Activated B cell treated with CpG ODN at 0.5 μM for 24 hours (primary cell): ENCODE data around the gene SPON1. TPM values are rescaled to one million over a fixed set of nuclear protein-coding genes. Genes with fewer than 3 reads are reported as not detected.

Experiments
- ATAC-seq: fragments of 200-7000 bp; cut with Tn5 transposase; one replicate; pipeline ENCODE4 v1.10.0; 2021; ENCODE audit warnings: low read depth, mild to moderate bottlenecking, moderate library complexity
- CTCF ChIA-PET: fragments of 350-600 bp; sonication (Branson Sonifier 250); formaldehyde crosslinking; loops from one replicate; lab custom pipeline; 2021; ENCODE audit warnings: antibody characterized with exemption; lab: Charles Lee
- POLR2A ChIA-PET: fragments of 350-600 bp; sonication (Branson Sonifier 250); formaldehyde crosslinking; loops from one replicate; lab custom pipeline; 2021; ENCODE audit warnings: antibody characterized with exemption; lab: Charles Lee
- DNase-seq: peaks from one replicate; pipeline ENCODE4 v3.0.0; 2022
- H3K27ac Mint-ChIP-seq: one replicate; pipeline ENCODE4 v1.8.0; 2020; ENCODE audit warnings: mixed read lengths
- H3K27me3 Mint-ChIP-seq: one replicate; pipeline ENCODE4 v1.8.0; 2021; ENCODE audit warnings: mixed read lengths
- H3K36me3 Mint-ChIP-seq: one replicate; pipeline ENCODE4 v1.8.0; 2021; ENCODE audit warnings: low read depth, mixed read lengths
- H3K4me1 Mint-ChIP-seq: one replicate; pipeline ENCODE4 v1.8.0; 2021; ENCODE audit warnings: mixed read lengths
- H3K4me3 Mint-ChIP-seq: one replicate; pipeline ENCODE4 v1.8.0; 2020; ENCODE audit warnings: mild to moderate bottlenecking, mixed read lengths
- H3K9me3 Mint-ChIP-seq: one replicate; pipeline ENCODE4 v1.8.0; 2020; ENCODE audit warnings: mixed read lengths
- CTCF ChIP-seq: fragments of 200-600 bp; IDR thresholded peaks from one replicate; pipeline ENCODE4 v1.8.0; 2022; ENCODE audit warnings: antibody characterized with exemption, mild to moderate bottlenecking
- intact Hi-C: fragments of 100-400 bp; cut with micrococcal nuclease; formaldehyde crosslinking; loops from one replicate; pipeline ENCODE4 v1.15.1; 2024
- total RNA-seq: library from RNA; stranded (reverse); gene quantifications from 2 replicates; pipeline ENCODE4 v1.2.3, GENCODE V29; 2022

SPON1 gene
- total RNA-seq, 1 donor from 2014 or later = not detected

- Mint-ChIP-seq H3K9me3 (no peaks in the 10 kb centered on the region), H3K36me3 (no peaks in the 10 kb centered on the region), H3K27ac (no peak overlapping the region), H3K4me1 (no peaks in the 10 kb centered on the region), H3K27me3 (no peaks in the 10 kb centered on the region), H3K4me3 (no peak overlapping the region)
- no peak for DNase-seq
- ChIA-PET POLR2A (no interaction called here), CTCF (no interaction called here)
- TF ChIP-seq CTCF = no peak
- ATAC-seq = no peak
- intact Hi-C loops = no loop called here
Measured at GRCh38 chr11:14010665-14011064, 48.1 kb downstream of the SPON1 start.

- intact Hi-C loops = no loop called here
- ATAC-seq (no peak), DNase-seq (no peak)
- ChIA-PET POLR2A (no interaction called here), CTCF (no interaction called here)
- no peaks in the 10 kb centered on the region for H3K9me3 Mint-ChIP-seq
- no peak overlapping the region for H3K4me3 Mint-ChIP-seq
- no peaks in the 10 kb centered on the region for H3K27me3 Mint-ChIP-seq
- no peaks in the 10 kb centered on the region for H3K36me3 Mint-ChIP-seq
- TF ChIP-seq CTCF = no peak
- H3K27ac Mint-ChIP-seq = no peak overlapping the region
- no peaks in the 10 kb centered on the region for H3K4me1 Mint-ChIP-seq
Measured at GRCh38 chr11:14012846-14013245, 50.3 kb downstream of the SPON1 start.

- no peak for ATAC-seq
- intact Hi-C loops = no loop called here
- Mint-ChIP-seq H3K27me3 (peaks cover 6% of the 10 kb centered on the region), H3K9me3 (no peaks in the 10 kb centered on the region), H3K27ac (no peak overlapping the region), H3K4me1 (no peaks in the 10 kb centered on the region), H3K4me3 (no peak overlapping the region), H3K36me3 (no peaks in the 10 kb centered on the region)
- TF ChIP-seq CTCF = no peak
- no peak for DNase-seq
- CTCF ChIA-PET = no interaction called here
- POLR2A ChIA-PET = no interaction called here
Measured at GRCh38 chr11:14015711-14016110, 53.2 kb downstream of the SPON1 start.

GRCh38 chr11:14018441-14018840 is 55.9 kb downstream of the SPON1 start:
- H3K27ac Mint-ChIP-seq = no peak overlapping the region
- DNase-seq (no peak), ATAC-seq (no peak)
- H3K4me1 Mint-ChIP-seq = no peaks in the 10 kb centered on the region
- H3K4me3 Mint-ChIP-seq = no peak overlapping the region
- TF ChIP-seq CTCF = no peak
- ChIA-PET POLR2A (no interaction called here), CTCF (no interaction called here)
- no peaks in the 10 kb centered on the region for H3K36me3 Mint-ChIP-seq
- no peaks in the 10 kb centered on the region for H3K9me3 Mint-ChIP-seq
- intact Hi-C loops = no loop called here
- H3K27me3 Mint-ChIP-seq = peaks cover 6% of the 10 kb centered on the region

GRCh38 chr11:14021738-14022137 is 59.2 kb downstream of the SPON1 start:
- Mint-ChIP-seq H3K27me3 (peaks cover 13% of the 10 kb centered on the region), H3K4me1 (no peaks in the 10 kb centered on the region)

More at GRCh38 chr11:14021738-14022137, 59.2 kb downstream of the SPON1 start:
- DNase-seq (no peak), ATAC-seq (no peak)
- Mint-ChIP-seq H3K9me3 (no peaks in the 10 kb centered on the region), H3K36me3 (no peaks in the 10 kb centered on the region), H3K4me3 (no peak overlapping the region), H3K27ac (no peak overlapping the region)
- CTCF ChIA-PET = no interaction called here
- intact Hi-C loops = no loop called here
- TF ChIP-seq CTCF = no peak
- POLR2A ChIA-PET = no interaction called here
